DLD1 (cell line): Measurements from ENCODE around the gene TRIM38.
"Not testable (repeated sequence)": the region's sequence is repeated elsewhere in the genome, so short reads cannot be mapped to it uniquely, and the experiment has no call there.

Experiments used
- in situ Hi-C: cut with HindIII; loops from 2 replicates; pipeline ENCODE4 v1.10.0; 2017; ENCODE audit warnings: low sequenced_read_pairs

The TRIM38 gene, protein sequence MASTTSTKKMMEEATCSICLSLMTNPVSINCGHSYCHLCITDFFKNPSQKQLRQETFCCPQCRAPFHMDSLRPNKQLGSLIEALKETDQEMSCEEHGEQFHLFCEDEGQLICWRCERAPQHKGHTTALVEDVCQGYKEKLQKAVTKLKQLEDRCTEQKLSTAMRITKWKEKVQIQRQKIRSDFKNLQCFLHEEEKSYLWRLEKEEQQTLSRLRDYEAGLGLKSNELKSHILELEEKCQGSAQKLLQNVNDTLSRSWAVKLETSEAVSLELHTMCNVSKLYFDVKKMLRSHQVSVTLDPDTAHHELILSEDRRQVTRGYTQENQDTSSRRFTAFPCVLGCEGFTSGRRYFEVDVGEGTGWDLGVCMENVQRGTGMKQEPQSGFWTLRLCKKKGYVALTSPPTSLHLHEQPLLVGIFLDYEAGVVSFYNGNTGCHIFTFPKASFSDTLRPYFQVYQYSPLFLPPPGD

DNA sequence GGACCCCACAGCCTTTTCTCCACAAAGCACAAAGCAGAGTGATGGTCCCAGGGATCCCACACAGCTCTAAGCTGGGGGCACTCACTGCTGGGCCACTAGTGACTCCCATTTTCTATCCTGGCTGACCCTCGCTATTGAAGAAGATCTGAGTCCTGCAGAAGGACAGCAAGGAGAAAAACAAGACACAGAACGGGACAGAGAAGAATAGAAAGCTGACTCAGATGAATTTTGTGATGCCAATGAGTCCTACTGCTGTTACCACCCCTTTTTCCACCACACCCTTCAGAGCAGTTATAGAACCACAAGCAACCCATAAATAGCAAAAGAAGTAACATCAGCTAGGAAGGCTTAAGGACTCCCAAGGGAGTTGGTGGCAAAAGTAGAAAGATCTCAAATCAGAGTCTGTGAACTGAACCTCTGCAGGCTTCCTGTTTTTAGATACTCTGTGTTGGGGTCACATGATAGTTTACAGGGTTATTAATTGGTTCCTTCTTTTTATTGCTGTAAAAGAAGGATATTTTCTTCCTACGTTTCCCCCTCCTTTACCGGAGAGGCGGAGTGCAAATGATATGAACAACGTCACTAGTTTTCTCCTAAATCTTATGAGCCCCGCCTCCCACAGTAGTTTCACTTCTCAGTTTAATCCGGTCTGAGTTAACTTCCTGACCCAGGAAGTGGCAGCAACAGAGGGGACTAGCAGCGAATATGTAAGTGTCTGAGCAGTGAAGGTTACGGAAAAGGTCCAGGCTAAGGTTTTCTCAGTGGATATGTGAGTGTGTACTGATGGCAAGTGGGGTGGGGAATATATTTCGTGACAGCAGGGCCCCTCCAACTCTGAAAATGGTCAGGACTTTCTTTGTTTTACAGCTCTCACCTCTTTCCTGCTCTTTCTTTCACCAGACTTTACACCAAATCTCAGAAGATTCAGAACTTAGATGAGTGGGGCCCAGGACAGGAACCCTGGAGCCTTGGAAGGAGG lies at the start of gene TRIM38:
TRIM38 (plus strand) TSS at position 654 of the 979 bp plus-strand sequence. CDS start 3,721 bp downstream, outside the sequence.
- in situ Hi-C loops = no loop called here

DNA sequence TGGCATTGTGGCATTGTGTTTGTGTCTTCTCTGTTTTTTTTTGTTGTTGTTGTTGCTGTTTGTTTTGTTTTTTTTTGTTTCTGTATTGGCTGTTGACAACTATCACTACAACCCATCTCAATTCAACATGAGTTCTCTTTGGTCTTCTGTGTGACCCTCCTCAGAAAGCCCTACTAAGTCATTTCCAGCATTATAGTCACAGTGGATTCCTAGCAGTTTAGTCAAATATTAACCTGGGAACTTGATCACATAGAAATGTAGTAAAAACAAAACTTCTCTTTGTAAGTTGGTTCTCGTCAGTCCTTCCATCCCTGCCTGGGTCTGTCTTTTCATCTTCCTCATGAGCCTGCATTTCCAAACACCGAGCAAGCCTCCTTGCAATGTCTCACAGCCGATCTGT lies 48.9 kb upstream of the TRIM38 start:
- in situ Hi-C loops = no loop called here

DNA sequence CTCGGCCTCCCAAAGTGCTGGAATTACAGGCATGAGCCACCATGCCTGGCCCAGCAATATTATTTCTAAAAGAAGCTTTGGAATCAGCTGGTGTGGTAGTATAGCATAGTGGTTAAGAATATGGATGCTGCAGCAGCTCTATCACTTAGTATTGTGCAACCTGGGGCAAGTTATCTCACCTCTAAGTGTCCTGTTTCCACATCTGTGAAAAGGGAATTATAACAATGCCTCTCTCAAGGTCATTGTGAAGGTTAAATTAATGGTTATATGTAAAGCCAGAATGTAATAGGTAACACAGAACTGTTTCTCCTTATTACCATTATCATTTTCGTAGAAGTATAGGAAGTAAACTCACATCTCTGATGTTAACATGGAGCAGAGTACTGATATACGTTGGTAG lies 46.3 kb upstream of the TRIM38 start:
- in situ Hi-C loops = no loop called here

DNA sequence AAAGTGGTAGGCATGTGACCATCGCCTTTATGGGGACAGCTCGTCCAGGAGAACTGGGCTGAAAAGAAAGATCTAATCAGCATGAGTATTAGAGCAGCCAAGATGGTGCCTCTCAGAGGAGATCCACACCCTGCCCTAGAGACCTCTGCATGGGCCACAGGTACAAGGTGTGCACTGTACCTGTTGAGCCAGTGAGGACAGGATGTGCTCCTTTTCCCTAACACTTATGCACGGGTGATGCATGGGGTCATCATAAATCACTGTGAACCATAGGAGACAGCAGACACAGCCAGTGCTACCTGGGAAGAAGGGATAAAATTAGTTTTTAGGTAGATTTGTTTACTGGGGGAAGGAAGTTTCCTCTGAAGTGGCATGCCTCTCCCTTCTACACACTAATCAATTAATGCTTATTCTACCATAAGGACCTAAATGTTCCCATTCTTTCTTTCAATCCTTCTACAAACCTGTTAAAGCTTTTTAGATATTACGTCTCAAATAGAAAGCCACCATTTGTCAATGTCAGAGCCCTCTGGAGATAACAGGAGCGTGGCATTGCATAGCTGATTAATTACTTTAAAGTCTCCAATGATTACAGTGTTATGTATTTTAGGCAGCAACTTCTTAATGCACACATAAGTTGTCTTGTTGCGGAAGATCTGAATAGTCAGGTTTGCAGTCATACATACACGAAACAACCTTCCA lies 45.7 kb upstream of the TRIM38 start:
- in situ Hi-C loops = no loop called here

DNA sequence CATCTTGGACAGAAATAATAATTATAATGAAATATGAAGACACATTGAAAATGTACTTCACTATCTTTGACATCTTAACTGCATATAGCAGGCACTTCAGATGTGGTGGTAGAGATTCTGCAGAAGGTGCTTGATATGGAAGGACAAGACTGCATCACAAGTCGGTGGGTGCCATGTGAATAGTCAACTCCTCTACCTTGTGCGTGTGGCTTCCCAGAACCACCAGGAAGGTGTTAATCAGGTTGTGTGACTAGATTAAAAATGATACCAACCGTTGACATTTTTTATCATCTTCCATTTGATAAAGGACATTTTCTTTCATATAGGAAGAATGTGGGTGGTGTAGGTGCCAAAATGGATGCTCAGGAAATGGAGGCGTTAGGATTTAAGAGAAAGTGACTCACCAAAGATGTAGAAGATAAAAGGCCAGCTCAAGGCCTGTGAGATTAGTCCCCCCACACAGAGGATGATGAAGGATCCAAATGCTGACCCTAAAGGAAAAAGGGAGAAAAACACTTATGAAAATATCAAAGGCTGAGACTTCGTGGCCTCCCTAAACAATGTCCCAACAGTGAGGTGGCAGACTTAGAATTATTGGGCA lies 44.4 kb upstream of the TRIM38 start:
- in situ Hi-C loops = no loop called here

DNA sequence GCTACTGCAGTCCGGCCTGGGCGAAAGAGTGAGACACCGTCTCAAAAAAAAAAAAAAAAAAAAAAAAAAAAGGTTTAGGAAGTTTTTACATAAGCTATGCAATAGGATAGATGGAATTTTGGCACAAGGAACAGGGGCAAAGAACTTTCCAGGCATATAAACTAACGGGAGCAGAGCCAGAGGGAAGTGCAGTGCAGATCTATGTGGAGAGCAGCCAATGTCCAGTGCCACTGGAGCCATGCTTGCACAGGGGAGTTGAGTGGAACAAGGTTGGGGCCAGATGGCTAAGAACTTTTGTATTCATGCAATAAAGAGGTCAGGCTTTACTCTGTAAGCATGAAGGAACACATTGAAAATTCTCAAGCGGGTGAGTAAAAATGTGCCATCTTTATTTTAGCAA lies 42.9 kb upstream of the TRIM38 start:
- in situ Hi-C loops = no loop called here

DNA sequence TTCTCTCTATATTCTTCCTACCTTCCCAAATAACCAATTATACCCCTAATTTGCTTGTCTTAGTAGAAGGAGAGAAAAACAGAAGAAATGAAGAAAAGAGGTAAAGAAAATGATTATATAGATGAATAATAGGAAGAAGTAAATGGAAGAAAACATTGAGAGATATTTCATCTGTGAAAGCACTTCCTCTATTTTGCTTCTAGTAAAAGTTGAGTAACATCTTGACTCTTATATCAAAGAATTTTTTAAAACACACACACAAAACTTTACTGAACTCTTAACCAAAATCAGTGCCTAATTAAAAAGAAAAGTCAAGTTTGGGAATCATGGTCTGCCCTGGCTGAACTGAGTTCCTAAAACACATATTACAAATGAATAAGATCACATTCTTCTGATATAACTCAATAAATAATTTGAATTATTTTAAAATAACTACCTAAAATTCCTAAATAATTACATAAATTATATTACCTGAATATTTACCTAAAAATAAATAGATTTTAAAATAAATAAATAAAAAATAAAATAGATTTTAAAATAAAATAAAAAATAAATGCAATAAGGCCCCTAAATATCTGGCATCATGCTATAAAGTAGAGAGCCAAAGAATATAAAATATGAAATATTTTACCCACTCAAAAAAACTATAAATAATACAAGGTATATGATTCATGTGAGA lies 40.9 kb upstream of the TRIM38 start:
- in situ Hi-C loops = no loop called here

DNA sequence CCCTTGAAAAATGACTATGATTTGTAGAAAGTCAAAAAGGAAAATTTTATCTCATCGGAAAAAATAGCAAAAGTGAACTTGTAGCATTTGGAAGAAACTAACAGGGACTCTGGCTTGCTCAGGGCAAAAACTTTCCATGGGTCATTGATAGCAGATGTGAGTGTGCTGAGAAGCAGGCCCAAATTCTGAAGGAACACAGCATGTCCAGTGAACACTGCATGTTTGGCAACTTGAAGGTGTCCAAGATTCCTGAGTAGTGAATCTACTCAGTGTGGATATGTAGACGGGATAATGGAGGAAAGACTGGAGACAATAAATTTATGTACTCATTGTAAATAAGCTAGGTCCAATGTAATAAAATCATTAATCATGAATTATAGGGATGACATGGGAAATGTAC lies 40.3 kb upstream of the TRIM38 start:
- in situ Hi-C loops = no loop called here

DNA sequence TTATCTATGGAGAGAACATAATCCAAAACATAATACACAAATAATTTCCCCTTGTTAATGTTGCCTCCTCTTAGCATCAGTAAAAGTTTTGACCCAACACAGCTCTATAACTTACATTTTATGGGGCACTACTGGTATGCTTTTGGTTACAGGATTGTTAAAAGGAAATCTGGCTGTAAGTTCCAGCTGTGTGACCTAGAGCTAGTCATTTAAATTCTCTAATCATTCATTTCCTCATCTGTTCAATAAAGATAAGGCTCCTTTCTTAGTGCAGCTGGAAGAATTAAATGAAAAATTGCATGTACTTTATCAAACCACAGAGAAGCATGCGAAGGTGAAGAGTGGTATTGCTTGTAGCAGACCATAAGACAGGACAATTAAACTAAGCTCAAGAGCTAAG lies 36.7 kb upstream of the TRIM38 start:
- in situ Hi-C loops = no loop called here

DNA sequence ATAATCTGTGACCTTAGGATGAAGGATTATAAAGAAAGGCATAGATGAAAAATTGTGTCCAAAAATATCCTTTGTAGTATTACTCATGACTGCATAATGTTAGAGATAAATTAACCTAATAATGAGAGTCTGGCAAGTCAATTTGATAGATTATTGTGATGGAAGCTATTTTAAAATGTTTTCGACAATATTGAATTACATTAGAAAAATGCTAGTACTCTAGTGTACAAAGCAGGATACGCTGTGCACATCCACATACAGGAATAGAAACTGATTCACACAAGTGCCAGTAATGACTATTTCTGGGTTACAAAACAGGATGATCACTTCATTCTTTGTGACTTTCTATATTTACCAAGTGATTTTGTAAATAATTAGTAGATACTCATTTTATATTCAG lies 35.4 kb upstream of the TRIM38 start:
- in situ Hi-C loops = no loop called here

DNA sequence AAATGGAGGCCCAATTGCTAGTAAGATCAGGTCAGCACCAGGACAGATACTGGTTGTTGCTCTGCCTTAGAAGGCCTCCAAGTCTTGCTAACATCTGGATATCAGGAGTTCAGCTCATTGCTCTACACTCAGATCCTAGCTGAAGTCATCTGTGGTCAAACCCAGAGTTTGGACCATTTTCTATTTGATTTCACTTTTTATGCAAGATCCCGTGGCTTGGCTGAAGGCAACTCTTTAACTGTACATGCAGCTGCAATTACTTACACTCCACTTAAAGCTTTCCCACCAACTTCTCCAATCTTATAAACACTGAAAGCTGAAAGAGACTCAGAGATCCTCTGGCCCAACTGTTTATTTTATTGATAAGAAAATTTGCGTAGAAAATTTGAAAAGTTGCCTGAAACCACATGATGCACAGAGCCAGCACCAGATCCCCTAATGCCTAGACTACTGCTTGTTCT lies 34.8 kb upstream of the TRIM38 start:
- in situ Hi-C loops = no loop called here

DNA sequence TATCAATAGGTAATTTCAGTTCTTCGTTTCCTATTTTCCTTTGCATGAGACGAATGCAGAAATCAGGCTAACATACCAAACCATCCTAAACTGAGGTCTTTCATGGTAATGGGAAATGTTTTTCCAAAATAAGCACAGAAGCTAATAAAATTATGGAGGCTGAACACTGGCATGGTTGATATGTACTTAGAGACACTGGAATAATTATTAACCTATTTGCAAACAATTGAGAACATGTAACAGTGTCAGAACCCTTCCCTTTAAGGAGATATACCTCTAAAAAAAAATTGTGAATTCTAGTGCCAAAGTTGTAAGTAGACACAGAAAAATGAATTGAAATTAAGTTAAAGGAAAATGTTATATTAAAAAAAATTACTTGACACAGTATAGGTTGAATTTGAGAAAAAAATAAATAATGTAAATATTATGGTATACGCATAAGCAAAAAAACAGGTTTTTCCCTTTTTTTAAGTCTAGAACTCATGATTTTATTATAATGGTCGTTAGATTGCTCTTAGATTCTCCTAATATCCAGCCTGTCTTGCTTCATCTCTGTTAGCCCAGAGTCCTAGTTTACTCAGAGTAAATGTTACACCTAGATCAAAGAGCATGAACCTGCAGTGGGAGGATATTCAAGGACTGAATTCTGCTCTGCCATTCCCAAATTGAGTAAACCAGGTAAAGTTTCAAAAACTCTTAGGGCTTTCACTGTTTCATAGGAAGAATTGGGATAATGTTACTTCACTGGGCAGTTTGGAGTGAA lies 33.9 kb upstream of the TRIM38 start:
- in situ Hi-C loops = no loop called here

DNA sequence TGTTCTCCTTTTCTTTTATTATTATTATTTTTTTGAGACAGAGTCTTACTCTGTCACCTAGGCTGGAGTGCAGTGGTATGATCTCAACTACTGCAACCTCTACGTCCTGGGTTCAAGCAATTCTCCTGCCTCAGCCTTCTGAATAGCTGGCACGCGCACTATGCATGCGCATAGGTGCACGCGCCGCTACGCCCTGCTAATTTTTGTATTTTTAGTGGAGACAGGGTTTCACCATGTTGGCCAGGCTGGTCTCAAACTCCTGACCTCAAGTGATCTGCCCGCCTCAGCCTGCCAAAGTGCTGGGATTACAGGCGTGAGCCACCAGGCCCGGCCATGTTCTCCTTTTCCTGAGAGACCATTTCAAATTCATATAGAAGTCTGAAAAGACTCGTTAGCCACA lies 32.8 kb upstream of the TRIM38 start:
- in situ Hi-C loops = not testable (repeated sequence)

DNA sequence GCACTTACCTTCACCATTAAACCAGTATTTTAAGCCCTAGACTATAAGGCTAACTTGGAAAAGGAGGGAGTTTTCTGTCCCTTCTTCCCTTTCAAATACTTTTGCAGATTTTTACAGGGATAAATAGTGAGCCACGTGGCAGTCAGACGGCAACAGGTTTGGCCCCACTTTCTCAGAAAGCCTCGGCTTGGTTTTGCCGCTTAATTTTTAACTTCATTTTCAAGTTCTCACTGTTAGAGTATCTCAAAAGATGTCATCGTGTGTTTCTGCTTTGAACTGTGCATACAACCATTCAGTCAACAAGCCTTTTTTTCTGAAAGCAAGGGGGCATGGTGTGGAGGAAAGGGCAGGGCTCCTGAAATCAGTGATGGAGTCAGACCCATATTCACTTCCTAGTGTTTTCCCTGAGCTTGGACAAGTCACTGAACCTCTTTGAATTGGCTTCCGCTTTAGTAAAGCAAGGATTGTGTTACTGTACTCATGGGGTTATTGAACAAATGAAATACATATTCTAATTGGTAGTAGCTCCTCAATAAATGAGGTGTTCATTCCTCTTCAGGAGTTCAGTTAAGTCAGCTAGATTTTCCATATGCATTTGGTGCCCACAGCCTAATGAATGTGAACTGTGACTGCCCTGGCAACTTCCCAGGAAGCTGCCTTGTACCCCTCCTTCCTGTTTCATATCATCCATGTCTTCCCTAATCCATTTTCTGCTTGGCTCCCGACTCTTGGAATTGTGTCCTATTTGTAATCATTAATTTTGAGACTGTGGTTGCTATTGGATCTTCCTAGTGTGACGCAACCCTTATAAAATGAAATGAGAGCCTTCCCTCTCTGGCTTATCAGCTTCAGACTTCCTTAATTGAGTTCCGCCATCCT lies 31.8 kb upstream of the TRIM38 start, which contains the start of gene SLC17A2:
SLC17A2 (minus strand) TSS at position 160 of the 879 bp plus-strand sequence. CDS start 4,895 bp downstream, outside the sequence.
- in situ Hi-C loops = no loop called here

DNA sequence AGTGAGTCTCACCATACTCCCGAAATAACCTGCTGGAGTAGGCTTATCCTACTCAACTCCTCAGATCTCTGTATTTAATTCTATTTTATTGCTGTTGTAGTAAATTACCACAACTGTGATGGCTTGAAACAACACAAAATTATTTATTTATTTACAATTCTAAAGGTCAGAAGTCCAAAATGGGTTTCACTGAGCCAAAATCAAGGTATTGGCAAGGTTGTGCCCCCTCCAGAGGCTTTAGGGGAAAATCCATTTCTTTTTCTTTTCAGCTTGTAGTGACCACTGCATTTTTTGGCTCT lies 31.2 kb upstream of the TRIM38 start:
- in situ Hi-C loops = no loop called here

DNA sequence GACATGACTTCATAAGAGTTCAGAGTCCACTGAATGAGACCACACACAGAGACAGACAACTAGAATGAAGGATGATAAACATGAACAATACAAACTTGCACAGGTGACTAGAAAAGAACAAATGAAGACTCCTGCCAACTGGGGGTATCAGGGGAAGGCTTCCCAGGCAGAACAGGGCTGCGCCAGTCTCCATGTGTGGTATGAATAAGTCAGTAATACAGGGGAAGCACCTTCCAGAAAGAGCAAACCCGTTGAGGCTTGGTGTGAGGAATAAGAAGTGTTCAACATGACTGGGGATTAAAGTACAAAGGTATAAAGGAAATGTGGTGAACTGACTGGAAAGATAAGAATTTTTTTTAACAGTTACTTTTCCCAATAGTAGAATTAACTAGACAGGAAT lies 28.4 kb upstream of the TRIM38 start:
- in situ Hi-C loops = no loop called here

DNA sequence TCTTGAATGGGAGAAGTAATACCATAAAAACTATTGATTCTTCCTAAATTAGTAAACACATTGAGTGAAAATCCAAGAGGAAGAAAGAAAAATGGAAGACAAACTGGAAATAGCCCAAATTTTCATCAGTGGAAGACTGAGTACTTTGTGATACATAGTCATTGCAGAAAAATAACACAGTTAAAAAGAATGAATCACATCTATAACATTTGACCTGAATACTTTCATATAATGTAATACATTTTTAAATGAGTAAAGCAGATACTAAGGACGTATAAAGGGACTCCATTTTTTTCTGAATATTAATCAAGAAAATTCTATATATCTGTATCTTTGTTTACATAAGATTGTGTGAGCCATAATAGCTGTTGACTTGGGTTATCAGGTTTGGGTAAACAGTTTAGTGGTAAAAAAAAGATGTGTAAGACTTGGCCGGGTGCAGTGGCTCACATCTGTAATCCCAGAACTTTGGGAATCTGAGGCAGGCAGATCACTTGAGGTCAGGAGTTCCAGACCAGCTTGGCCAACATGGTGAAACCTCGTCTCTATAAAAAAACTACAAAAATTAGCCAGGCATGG lies 27.8 kb upstream of the TRIM38 start:
- in situ Hi-C loops = no loop called here

DNA sequence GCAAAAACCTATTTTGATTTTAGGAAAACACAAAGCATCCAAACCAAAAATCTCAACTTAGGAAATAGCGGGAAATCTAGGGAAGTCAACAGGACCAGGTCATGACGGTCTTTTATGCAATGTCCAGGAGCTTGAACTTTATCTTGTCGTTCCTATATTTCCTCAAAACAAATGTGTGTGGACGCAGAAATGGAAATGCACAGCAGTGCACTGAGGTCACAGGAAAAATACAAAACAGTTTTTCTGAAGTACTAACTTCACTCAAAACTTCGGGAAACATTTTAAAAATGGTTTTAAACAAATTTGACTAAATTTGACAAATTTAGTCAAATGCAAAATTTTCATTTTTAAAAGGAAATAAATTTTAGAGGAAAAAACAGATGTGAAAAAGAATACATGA lies 26.6 kb upstream of the TRIM38 start:
- in situ Hi-C loops = no loop called here
